ENCODE data around the gene RAMP3.

GRCh38 chr7:45174328-45174610 is 16.7 kb downstream of the RAMP3 start:
- TF ChIP-seq CTCF (IDR thresholded peaks at IDR 0.05) (no peak), EP300 (IDR thresholded peaks at IDR 0.05) (no peak), POLR2A (IDR thresholded peaks at IDR 0.05) (no peak)
